GM10266 (cell line): ENCODE data around the gene SHB.

ENCODE experiments used
- DNase-seq: peaks from one replicate; pipeline ENCODE4 v3.0.0; 2012; ENCODE audit errors: extremely low spot score
- TF ChIP-seq, protein P1 (sequence below): IDR thresholded peaks from 2 replicates; pipeline ENCODE4 v1.5.1; 2012; ENCODE audit warnings: mild to moderate bottlenecking, low read depth; ENCODE audit not compliant: control insufficient read depth, insufficient read depth; ENCODE audit errors: missing control alignments

SHB gene

GRCh38 chr9:37997636-37998374 lies 71.2 kb downstream of the SHB start:
- DNase-seq = no peak
- TF ChIP-seq, protein P1, sequence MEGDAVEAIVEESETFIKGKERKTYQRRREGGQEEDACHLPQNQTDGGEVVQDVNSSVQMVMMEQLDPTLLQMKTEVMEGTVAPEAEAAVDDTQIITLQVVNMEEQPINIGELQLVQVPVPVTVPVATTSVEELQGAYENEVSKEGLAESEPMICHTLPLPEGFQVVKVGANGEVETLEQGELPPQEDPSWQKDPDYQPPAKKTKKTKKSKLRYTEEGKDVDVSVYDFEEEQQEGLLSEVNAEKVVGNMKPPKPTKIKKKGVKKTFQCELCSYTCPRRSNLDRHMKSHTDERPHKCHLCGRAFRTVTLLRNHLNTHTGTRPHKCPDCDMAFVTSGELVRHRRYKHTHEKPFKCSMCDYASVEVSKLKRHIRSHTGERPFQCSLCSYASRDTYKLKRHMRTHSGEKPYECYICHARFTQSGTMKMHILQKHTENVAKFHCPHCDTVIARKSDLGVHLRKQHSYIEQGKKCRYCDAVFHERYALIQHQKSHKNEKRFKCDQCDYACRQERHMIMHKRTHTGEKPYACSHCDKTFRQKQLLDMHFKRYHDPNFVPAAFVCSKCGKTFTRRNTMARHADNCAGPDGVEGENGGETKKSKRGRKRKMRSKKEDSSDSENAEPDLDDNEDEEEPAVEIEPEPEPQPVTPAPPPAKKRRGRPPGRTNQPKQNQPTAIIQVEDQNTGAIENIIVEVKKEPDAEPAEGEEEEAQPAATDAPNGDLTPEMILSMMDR = no peak

GRCh38 chr9:37996819-37997217 lies 72.2 kb downstream of the SHB start:
- no peak for DNase-seq

GRCh38 chr9:37995961-37996818 lies 72.8 kb downstream of the SHB start:
- DNase-seq = no peak
- TF ChIP-seq, protein P1 = no peak

More at GRCh38 chr9:37996819-37997217, 72.2 kb downstream of the SHB start:
- TF ChIP-seq, protein P1 = no peak

DNA sequence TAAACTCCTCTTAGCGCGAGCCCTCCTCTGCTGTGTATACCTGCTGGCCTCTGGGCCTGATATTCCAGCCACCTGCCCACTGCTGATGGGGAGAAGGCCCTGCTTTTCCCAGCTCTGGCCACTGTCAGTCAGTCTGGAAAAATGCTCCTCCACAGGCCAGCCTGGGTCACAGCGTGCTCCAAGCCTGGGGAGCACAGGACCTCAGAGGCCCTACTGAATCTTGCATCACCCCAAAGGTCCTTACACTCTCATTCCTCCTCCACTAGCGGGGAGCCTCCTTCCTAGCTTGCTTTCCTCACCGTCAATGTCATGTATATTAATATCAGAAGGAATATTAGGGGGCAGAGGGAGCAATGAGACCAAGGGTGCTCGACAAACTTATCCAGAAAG lies 73.7 kb downstream of the SHB start:
- no peak for DNase-seq
- TF ChIP-seq, protein P1 = no peak

- peak; percentile 51 for DNase-seq
Measured at GRCh38 chr9:37994639-37995347, 74.2 kb downstream of the SHB start.

GRCh38 chr9:37992924-37993349 lies 76.1 kb downstream of the SHB start:
- TF ChIP-seq, protein P1 = no peak
- DNase-seq = no peak

More at GRCh38 chr9:37994639-37995347, 74.2 kb downstream of the SHB start:
- TF ChIP-seq, protein P1 = no peak
